D341Med (cell line): ENCODE results near the gene CDH5.

Experiments used
- DNase-seq: peaks from one replicate; pipeline ENCODE4 v3.0.0; 2012; ENCODE audit warnings: low spot score

Gene CDH5

DNA sequence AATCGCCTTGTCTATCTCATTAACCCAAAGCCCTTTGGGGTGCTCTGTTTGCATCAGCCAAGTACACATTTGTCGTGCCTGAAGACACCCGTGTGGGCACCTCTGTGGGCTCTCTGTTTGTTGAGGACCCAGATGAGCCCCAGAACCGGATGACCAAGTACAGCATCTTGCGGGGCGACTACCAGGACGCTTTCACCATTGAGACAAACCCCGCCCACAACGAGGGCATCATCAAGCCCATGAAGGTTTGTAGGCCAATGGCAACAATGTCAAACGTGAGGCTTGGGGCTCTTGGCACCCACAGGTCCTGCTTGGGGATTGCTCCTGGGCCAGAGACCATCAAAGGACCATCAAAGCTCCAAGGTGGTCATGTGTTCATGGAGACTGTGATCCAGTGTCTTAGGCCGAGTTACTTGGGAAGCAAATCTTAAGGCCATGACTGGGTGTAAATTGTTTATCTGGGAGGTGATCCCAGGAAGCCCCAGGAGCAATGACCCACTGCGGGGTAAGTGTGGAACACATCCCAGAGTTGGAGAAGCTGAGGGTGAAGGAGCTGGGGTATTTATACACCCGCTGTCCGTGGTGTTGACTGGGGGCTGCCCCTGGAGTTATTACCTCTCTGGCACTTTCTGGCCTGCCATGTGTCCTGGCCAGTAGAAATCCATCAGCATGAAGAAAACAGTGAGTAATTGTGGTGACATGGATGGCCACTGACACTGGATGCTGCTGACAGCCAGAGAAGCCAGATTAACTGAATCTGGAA is 24.0 kb downstream of the CDH5 start:
- DNase-seq = no peak

DNA sequence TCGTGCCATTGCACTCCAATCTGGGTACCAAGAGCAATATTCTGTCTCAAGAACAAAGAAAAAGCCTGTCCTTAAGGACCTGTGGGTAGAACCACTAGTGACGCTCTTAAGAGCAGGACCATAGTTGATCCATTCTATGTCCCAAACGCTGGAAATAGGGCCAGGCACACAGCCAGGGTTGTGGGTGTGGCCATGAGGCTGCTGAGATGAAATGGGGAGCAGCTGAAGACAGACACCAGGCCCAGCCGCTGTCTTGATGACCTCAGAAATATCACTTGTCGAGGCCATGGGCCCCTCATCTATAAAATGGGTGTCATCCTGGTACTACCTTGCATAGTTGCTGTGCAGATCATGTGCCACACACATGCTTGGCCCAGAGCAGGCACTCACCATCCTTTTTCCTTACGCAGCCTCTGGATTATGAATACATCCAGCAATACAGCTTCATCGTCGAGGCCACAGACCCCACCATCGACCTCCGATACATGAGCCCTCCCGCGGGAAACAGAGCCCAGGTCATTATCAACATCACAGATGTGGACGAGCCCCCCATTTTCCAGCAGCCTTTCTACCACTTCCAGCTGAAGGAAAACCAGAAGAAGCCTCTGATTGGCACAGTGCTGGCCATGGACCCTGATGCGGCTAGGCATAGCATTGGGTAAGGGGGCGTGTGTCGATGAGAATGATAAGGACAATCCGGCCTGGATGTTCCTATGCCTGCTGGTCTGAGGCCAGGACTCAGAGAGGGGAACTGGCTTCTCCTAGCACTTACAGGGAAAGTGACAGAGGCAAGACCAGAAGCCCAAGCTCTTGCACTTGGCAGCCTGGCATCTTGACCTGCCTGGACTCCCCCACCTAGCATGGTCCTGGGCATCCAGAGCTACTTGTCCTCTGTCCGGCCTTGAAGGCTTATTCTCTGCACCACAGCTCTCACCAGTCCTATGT is 25.5 kb downstream of the CDH5 start:
- no peak for DNase-seq

DNA sequence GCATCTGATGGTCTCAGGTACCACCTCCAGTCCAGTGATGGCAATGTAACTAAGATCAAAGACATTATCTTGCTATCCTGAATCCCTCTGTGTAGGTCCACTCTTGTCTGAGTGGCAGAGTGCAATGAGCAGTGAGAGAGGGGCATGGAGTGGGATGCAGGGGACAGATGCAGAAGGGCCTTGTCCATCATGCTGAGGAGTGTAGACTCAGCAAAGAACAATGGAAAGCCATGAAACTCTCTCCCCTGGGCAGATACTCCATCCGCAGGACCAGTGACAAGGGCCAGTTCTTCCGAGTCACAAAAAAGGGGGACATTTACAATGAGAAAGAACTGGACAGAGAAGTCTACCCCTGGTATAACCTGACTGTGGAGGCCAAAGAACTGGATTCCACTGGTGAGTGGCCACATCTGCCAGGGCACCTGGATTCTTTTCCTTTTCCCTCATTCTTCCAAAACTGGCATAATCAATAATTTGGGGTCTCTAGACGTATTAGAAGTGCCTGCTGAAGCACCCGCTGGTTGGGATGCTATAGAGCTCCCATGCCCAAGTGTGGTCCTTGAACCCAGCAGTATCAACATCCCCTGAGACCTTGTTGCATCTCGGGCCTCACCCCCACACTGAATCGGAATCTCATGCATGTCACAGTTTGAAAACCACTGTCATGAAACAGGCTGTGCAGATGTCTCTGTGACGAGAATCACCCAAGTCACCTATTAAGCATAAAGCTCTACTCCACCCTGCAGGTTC is 29.5 kb downstream of the CDH5 start:
- no peak for DNase-seq

DNA sequence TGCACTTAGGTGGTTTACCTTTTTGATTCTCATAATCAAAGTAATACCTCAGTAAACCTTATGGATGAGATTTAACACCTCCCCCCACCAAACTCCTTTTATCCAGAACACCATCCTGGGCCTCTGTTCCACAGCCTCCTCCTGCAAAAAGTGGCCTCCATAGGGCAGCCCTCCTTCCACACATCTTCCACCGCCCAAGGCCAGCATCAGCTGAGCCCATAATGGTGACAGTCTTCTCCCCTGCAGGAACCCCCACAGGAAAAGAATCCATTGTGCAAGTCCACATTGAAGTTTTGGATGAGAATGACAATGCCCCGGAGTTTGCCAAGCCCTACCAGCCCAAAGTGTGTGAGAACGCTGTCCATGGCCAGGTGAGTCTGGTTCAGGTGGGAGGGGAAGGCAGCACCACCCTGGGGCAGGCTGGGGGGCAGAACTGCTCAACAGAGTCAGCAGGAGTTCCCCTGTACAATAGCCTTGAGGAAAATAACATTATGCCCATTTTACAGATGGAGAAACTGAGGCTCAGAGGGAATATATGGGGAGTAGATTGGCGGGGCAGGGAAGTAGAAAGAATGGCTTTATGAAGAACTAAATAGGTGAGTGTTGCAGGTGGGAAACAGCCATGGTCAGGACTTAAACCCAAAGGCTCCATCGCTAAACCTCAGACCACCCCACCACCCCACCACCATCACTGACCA is 31.4 kb downstream of the CDH5 start:
- no peak for DNase-seq

DNA sequence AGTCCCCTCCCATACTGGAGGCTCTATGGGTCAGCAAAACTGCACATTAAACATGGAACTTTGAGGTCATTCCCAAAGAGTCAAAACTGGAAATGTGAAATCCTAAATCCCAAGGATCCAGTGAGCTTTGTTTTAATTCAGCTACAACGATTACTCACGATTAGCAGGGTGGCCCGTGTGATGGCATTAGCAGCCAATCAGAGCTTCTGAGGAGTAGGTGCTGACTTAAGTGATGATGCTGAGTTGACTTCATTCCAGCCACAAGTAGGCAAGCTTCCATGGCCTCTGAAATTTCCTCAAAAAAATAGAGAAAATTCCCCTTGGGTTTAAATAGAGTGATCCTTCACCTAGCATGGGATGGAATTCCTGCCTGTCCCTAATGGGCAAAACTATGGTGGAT is 32.5 kb downstream of the CDH5 start:
- DNase-seq = no peak

DNA sequence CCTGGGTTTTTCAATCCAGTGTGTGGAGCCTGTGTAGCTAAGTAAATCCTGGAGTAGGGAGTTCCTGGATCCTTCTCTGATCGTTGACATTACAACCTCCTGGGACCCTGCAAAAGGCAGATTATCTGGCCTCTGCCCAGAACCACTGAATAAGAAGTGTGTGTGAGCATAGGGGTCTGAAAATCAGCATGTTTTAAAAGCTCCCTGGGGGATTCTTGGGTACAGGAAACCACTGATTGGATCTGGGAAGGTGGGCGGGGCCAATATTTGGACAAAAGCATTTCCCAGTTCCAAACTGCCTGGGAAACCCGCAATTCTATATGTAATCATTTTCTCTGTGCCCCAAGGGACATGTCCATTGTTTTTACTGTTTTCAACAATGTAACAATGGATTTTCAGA is 33.4 kb downstream of the CDH5 start:
- no peak for DNase-seq

DNA sequence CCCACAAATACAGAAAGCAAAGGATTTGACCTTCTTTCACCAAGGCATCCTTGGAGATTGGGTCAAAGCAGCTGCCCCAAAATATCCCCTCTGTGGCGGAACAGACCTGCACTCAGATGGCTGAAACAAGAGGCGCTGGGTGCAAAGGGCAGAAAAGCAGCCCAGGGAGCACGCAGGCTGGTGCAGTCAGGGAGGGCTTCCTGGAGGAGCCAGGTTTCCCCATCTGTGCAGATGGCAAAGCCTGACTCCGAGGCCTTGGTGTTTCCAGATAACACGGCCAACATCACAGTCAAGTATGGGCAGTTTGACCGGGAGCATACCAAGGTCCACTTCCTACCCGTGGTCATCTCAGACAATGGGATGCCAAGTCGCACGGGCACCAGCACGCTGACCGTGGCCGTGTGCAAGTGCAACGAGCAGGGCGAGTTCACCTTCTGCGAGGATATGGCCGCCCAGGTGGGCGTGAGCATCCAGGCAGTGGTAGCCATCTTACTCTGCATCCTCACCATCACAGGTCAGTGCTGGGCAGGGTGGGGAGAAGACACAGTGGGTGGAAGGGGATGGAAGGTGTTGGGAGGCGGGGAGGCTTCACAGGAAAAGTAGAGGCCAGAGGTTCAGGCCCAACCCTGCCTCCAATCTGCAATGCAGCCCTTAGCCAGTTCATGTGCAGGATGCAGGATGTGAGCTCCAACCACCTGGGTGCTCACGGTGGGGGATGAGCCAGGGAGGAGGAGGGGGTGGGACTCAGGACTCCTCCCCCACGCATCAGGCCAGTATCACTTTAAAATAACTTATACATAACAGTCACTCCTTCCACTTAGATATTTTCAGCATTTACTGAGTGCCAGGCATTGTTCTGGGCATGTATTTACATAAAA is 34.3 kb downstream of the CDH5 start:
- DNase-seq = no peak

DNA sequence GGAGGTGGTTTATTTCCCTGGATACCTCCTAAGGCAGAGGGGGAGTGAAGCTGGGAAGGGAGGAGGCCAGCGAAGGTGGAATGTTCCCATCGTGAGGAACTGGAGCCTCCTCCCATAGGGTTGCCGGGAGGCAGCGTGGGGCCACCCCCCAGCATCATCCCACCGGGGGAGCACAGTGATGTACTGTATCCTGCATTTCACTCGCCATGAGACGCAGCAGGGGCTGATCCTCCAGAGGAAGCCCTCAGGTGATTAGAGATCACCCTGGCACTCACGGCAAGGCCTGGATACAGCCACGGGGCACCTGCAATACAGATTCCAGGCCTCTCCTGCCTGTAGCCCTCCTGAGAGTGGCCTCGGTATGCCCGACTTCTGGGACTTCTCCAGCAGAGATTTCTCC is 35.1 kb downstream of the CDH5 start:
- DNase-seq = no peak

DNA sequence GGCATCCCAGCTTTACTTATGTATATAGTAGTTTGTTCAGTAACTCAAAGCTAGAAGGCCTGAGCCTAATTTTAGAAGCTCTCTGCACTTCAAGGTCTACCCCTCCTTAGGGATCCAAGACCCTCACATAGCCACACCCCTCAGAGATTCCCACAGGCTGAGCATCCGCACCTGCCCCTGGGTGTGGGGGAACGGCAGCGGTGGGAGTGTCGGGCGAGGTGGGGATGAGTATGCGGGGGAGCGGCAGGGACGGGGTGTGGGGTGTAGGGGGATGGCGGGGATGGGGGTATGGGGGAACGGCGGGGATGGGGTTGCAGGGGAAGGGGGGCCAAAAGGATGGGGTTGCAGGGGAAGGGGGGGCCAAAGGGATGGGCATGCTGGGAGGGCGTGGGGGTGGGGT is 35.7 kb downstream of the CDH5 start:
- DNase-seq = no peak

DNA sequence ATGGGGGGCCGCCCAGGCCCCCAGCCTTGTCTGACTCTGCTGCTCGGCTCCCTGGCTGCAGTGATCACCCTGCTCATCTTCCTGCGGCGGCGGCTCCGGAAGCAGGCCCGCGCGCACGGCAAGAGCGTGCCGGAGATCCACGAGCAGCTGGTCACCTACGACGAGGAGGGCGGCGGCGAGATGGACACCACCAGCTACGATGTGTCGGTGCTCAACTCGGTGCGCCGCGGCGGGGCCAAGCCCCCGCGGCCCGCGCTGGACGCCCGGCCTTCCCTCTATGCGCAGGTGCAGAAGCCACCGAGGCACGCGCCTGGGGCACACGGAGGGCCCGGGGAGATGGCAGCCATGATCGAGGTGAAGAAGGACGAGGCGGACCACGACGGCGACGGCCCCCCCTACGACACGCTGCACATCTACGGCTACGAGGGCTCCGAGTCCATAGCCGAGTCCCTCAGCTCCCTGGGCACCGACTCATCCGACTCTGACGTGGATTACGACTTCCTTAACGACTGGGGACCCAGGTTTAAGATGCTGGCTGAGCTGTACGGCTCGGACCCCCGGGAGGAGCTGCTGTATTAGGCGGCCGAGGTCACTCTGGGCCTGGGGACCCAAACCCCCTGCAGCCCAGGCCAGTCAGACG is 36.2 kb downstream of the CDH5 start:
- no peak for DNase-seq

DNA sequence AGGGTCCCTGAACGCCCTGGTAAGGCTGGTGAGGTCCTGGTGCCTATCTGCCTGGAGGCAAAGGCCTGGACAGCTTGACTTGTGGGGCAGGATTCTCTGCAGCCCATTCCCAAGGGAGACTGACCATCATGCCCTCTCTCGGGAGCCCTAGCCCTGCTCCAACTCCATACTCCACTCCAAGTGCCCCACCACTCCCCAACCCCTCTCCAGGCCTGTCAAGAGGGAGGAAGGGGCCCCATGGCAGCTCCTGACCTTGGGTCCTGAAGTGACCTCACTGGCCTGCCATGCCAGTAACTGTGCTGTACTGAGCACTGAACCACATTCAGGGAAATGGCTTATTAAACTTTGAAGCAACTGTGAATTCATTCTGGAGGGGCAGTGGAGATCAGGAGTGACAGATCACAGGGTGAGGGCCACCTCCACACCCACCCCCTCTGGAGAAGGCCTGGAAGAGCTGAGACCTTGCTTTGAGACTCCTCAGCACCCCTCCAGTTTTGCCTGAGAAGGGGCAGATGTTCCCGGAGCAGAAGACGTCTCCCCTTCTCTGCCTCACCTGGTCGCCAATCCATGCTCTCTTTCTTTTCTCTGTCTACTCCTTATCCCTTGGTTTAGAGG is 37.1 kb downstream of the CDH5 start:
- no peak for DNase-seq

DNA sequence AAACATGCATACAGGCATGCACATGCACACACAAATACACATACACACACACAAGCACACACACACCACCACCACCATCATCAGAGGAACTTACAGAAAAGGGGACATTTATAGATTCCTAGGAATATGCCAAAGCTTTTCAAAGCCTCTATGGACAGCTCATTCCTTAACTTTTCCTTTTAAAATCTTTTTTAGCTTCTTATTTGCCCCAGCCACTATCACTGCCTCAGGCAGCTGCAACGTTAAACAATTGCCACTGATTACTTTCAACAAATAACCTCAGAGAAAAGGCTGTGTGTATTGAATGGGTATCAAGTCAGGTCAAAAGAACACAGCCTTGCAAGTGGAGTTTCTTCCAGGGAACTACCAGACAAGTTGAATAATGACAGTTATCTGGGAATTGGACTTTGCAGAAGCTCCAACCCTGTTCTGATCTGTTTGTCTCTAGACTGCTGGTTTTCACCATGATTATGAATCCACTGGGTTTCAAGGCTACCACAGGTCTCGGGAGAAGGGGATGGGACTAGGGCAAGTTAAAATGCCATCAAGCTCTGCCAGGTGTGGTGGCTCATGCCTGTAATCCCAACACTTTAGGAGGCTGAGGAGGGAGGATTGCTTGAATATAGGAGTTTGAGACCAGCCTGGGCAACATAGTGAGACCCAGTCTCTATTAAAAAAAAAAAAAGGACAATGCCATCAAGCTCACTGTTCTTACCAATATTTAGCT is 38.7 kb downstream of the CDH5 start:
- DNase-seq = no peak

DNA sequence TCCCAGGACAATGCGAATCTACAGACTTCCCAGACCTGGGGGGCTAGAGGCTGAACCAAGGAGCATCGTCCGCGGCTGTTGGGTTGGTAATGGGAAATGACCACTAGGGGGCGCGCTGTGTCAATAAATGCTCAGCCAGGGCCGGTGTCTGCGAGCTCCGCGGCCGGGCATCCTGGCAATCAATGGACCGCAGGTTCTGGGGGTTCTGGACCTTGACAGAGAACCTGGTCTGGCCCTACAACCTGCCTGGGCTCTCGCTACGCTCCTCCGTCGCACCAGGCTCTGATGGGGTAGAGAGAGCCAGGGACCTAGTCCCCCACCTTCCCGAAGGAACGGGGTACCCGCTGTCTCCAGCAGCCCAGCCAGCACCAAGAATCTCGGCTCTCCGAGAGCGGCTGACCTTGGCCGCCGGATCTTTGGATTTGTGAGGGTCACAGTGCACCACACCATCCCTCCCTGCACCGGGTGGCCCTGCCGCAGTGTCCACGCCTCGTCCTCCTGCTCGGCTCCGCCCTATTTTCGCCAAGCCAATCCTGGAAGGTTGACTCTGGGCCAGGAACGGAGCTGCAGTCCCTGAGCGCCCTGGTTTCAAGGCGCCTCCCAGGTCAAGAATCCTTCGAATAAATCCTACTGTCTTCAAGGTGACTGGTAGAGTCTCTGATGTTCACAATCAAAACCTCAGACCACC is 40.2 kb downstream of the CDH5 start:
- peak; percentile 91 for DNase-seq

DNA sequence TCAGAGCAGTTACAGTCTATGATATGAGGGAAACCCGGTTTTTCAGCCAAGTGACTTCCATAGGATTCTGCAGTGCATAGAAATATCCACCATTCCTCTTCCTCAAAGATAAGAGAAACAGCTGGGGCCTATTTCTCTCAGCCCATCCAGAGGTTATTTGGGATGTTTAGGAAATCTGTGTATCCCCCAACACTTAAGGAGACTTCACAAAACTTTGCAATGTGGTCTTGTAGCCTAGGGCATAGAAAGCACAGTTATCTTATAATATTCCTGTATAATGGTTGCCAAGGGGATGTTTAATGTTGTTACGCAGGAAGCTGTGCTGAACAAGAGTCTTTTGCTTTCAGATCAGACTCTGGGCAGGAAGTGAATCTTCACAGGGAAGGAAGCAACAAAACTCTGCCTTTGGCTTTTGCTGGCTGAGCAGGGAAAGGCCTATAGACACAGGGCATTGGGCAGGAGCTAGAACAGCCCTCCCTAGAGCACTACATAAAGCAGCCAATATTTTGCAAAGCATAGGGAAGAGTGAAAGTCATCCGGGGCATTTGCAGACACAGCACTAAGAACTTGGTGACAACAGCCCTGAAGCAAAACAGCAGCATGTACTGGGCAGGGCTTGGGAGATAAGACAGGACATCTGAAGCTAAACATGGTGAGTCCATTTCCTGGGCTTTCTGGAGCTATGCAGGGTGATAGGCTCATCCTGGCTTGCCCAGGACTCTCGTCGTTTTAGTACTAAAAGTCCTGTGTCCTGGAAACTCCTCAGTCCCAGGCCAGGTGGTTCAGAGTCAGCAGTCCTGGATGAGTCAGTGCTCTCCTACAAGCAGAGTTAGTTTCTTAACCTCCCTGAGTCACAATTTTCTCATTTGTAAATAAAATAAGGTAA is 41.9 kb downstream of the CDH5 start:
- DNase-seq = no peak

DNA sequence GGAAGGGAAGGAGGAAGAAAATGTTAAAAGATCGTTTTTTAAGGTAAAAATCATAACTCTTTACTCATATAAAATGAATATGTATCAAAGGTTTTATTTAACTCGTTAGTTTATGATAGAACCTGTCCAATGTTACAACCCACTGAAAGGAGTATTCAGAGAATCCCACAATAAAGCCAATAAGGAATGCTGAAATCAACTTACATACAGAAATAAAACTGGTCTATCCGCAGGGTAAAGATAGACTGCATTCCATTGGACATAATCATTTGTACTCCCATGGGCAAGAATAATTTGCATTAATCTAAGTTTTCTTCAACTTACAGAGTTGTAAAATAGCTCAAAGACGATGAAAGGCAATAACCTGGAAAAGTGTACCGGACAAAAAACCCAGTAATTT is 42.7 kb downstream of the CDH5 start:
- DNase-seq = no peak

DNA sequence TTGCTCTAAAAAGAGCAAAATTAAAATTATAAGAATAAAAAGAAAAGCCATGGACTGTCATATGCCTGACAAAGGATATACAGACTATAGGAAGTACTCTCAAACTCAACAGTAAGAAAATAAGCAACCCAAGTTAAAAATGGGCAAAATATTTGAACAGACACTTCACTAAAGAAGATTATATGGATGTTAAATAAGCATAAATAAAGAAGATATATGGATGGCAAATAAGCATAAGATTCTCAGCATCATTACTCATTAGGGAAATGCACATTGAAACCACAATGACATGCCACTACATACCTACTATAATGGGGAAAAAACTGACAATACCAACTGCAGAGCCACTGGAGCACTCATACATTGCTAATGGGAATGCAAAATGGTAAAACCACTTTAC is 45.7 kb downstream of the CDH5 start:
- DNase-seq = no peak

DNA sequence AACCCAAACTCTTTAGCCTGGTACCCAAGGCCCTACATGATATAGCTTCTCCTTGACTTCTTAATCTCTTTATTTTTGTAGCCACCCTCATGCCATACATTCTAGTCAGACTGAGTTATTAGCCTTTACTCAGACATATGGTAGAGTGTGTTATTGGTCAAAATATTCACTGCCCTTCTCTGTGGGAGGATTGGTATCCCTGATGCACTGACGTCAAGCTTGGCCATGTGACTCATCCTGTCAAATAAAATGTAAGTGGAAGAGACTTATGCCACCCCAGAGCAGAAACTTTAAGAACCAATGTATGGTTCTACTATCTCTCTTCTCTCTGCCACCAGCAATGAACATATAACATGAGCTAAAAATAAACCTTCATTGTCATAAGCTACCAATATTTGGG is 48.4 kb downstream of the CDH5 start:
- DNase-seq = no peak

DNA sequence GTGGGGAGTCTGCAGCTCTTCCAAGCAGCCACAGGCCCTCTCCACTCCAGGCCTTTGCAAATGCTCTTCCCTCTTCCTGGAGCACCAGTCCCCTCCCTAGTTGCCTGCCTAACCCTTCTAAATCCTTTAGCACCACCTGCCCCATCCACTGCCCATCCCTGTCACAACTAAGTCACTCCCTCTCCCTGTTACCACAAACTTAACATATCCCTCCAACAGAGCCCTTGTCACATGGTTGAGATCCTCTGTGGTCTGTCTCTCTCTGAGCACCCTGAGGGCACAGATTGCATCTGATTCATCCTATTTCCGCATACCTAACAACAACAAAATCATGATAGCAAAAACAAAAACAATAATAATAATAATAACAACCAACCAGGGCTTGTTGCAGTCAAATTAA is 49.6 kb downstream of the CDH5 start:
- no peak for DNase-seq
